AG04450 (cell line): Measurements from ENCODE around the gene LIMK1. TPM values are rescaled to one million over a fixed set of nuclear protein-coding genes. Genes with fewer than 3 reads are reported as not detected.

Experiments used
- CTCF ChIA-PET: fragments of 300-600, 350-600 bp; formaldehyde crosslinking; extraction: SDS; loops from one replicate; lab custom pipeline; 2022; ENCODE audit warnings: antibody characterized with exemption, inconsistent platforms; lab: Charles Lee
- POLR2A ChIA-PET: fragments of 350-600 bp; formaldehyde crosslinking; extraction: SDS; loops from one replicate; lab custom pipeline; 2021; ENCODE audit warnings: antibody characterized with exemption, inconsistent platforms; lab: Yijun Ruan, JAX
- DNase-seq: peaks from one replicate; pipeline ENCODE4 v3.0.0-alpha.2; 2011; ENCODE audit warnings: low read depth, low spot score
- H3K27ac ChIP-seq: one replicate; pipeline ENCODE4 v1.5.1; 2012; ENCODE audit warnings: low read depth, low read length, control low read depth
- H3K27me3 ChIP-seq: one replicate; pipeline ENCODE4 v1.6.0; 2012; ENCODE audit warnings: low read length; ENCODE audit not compliant: control insufficient read depth, insufficient read depth
- H3K4me3 ChIP-seq: 2 replicates; pipeline ENCODE4 v1.5.1; 2011; ENCODE audit warnings: mild to moderate bottlenecking, low read depth, low read length, control low read depth
- H3K9me3 ChIP-seq: 2 replicates; pipeline ENCODE4 v1.5.1; 2012; ENCODE audit warnings: low read length; ENCODE audit not compliant: control insufficient read depth, insufficient read depth
- CTCF ChIP-seq: IDR thresholded peaks from 2 replicates; pipeline ENCODE4 v1.5.1; 2011; ENCODE audit warnings: low read depth, low read length, control low read depth, inconsistent platforms
- polyA plus RNA-seq: library from polyadenylated mRNA; depleted of rRNA; stranded (reverse); fragments of >200 nt; gene quantifications from 2 replicates; pipeline ENCODE4 v1.2.3, GENCODE V29; 2011

The LIMK1 gene
- polyA plus RNA-seq, 1 experiment: 33.0 TPM

- Histone ChIP-seq H3K9me3 (no peaks in the 10 kb centered on the region; the same call in 1 of the 2 replicates), H3K4me3 (no peak overlapping the region), H3K27ac (no peak overlapping the region), H3K27me3 (peaks cover 3% of the 10 kb centered on the region)
- TF ChIP-seq CTCF: no peak
- CTCF ChIA-PET: interaction anchor here (0.8 kb wide), 1 partner anchor 30 kb away, joined by 6 read pairs; no protein-coding TSS in a partner anchor
- POLR2A ChIA-PET: interaction anchor here (0.7 to 0.8 kb wide), 2 partner anchors 28 to 214 kb away, joined by 3 to 5 read pairs; partner anchors contain the start of genes LIMK1 and METTL27
- DNase-seq: no peak
These were observed 27.3 kb upstream of the LIMK1 start for GRCh38 chr7:74056096-74056915.

GRCh38 chr7:74057216-74057925 lies 26.2 kb upstream of the LIMK1 start:
- DNase-seq: no peak
- TF ChIP-seq CTCF: no peak
- POLR2A ChIA-PET: interaction anchor here (0.8 kb wide), 1 partner anchor 215 kb away, joined by 5 read pairs; the partner anchor contains the start of gene METTL27

GRCh38 chr7:74057987-74058386 lies 25.6 kb upstream of the LIMK1 start:
- Histone ChIP-seq H3K9me3 (no peaks in the 10 kb centered on the region; the same call in 1 of the 2 replicates), H3K27me3 (peaks cover 3% of the 10 kb centered on the region), H3K27ac (no peak overlapping the region), H3K4me3 (no peak overlapping the region)
- CTCF ChIA-PET: interaction anchor here (1.0 kb wide), 2 partner anchors 9 to 10 kb away, joined by 3 to 5 read pairs; no protein-coding TSS in a partner anchor
- TF ChIP-seq CTCF: no peak
- no peak for DNase-seq
- POLR2A ChIA-PET: no interaction called here

More at GRCh38 chr7:74057216-74057925, 26.2 kb upstream of the LIMK1 start:
- H3K27me3 ChIP-seq: peaks cover 3% of the 10 kb centered on the region
- H3K9me3 ChIP-seq: no peaks in the 10 kb centered on the region; the same call in 1 of the 2 replicates
- CTCF ChIA-PET: no interaction called here
- H3K4me3 ChIP-seq: no peak overlapping the region
- no peak overlapping the region for H3K27ac ChIP-seq

GRCh38 chr7:74058486-74058885 lies 25.1 kb upstream of the LIMK1 start:
- Histone ChIP-seq H3K9me3 (no peaks in the 10 kb centered on the region; the same call in 1 of the 2 replicates), H3K27ac (no peak overlapping the region), H3K4me3 (no peak overlapping the region), H3K27me3 (peaks cover 3% of the 10 kb centered on the region)
- DNase-seq: no peak
- no peak for TF ChIP-seq CTCF
- ChIA-PET POLR2A (interaction anchor here (0.7 kb wide), 1 partner anchor 131 kb away, joined by 3 read pairs; no protein-coding TSS in a partner anchor), CTCF (interaction anchor here (0.7 to 1.0 kb wide), 3 partner anchors 9 to 106 kb away, joined by 3 to 5 read pairs (median 3); no protein-coding TSS in a partner anchor)
